A549 (cell line): Measurements from ENCODE around the gene VSIR.

ENCODE experiments used
- CHD2 ChIP-seq: fragments of 150-350 bp; IDR thresholded peaks from 2 replicates; pipeline ENCODE4 v1.6.1; 2014; ENCODE audit warnings: low read length; ENCODE audit not compliant: partially characterized antibody
- HOXB5 ChIP-seq: fragments of 250-450 bp; sonication (Bioruptor Pico); IDR thresholded peaks from 2 replicates; pipeline ENCODE4 v1.5.0; 2020; ENCODE audit warnings: mild to moderate bottlenecking, moderate library complexity
- JUN ChIP-seq, 2 experiments: fragments of >200 bp; sonication (Bioruptor Twin); formaldehyde crosslinking; IDR thresholded peaks; 2 replicates in 1 of 2; 3 replicates in 1 of 2; pipeline ENCODE4 v1.6.1; 2016 to 2017
- NPAS2 ChIP-seq: fragments of 250-450 bp; sonication (Bioruptor Pico); IDR thresholded peaks from 2 replicates; pipeline ENCODE4 v1.8.0; 2022; ENCODE audit warnings: mild to moderate bottlenecking, moderate library complexity, borderline replicate concordance
- POLR2A ChIP-seq: IDR thresholded peaks from 2 replicates; pipeline ENCODE4 v1.6.1; 2012; ENCODE audit warnings: mild to moderate bottlenecking, low read length
- RFX5 ChIP-seq: fragments of 450-650 bp; IDR thresholded peaks from 2 replicates; pipeline ENCODE4 v1.7.1; 2014; ENCODE audit warnings: antibody characterized with exemption, mild to moderate bottlenecking, moderate library complexity
- TF ChIP-seq, protein P1 (sequence below): fragments of >200 bp; sonication (Bioruptor Twin); formaldehyde crosslinking; IDR thresholded peaks from 3 replicates; pipeline ENCODE4 v1.5.1; 2016
- TF ChIP-seq, protein P2 (sequence below): fragments of 250-450 bp; sonication (Bioruptor Pico); IDR thresholded peaks from 2 replicates; pipeline ENCODE4 v1.5.0; 2021; ENCODE audit warnings: mild to moderate bottlenecking, moderate library complexity, borderline replicate concordance

DNA sequence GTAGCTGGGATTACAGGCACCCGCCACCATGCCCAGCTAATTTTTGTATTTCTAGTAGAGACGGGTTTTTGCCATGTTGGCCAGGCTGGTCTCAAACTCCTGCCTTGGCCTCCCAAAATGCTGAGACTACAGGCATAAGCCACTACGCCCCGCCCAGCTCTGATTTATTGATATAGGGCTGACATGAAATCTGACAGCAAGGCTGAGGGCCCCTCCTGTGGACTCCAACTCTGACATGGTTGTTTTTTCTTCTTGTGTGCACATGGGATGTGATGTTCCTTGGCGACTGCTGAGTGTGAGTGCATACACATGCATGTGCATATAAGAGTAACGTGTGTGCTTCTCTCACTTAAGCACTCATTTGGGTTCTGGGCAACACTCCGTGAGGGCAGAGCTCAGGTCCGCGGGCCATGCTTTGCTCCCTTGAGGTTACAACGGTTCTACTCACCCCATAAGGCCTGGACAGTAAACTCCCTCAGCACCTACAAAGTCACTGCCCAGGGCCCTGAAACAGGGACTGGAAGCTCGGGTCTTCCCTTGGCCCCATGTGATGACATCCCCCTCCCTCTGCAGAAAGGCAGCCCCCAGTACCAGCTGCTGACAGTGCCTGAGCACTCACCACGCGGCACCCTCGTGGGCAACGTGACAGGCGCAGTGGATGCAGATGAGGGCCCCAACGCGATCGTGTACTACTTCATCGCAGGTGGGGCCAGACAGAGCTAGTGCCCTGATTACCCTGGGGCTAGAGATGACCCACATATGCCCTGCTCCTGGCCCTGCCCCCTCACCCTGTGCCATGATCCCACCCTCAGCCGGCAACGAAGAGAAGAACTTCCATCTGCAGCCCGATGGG is 33.6 kb upstream of the VSIR start:
- no peak for TF ChIP-seq POLR2A
- no peak for TF ChIP-seq HOXB5 (CRISPR knock-in tag)
- TF ChIP-seq NPAS2, result no peak
- TF ChIP-seq, protein P1, sequence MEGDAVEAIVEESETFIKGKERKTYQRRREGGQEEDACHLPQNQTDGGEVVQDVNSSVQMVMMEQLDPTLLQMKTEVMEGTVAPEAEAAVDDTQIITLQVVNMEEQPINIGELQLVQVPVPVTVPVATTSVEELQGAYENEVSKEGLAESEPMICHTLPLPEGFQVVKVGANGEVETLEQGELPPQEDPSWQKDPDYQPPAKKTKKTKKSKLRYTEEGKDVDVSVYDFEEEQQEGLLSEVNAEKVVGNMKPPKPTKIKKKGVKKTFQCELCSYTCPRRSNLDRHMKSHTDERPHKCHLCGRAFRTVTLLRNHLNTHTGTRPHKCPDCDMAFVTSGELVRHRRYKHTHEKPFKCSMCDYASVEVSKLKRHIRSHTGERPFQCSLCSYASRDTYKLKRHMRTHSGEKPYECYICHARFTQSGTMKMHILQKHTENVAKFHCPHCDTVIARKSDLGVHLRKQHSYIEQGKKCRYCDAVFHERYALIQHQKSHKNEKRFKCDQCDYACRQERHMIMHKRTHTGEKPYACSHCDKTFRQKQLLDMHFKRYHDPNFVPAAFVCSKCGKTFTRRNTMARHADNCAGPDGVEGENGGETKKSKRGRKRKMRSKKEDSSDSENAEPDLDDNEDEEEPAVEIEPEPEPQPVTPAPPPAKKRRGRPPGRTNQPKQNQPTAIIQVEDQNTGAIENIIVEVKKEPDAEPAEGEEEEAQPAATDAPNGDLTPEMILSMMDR, result no peak
- TF ChIP-seq CHD2, result no peak
- TF ChIP-seq, protein P2, sequence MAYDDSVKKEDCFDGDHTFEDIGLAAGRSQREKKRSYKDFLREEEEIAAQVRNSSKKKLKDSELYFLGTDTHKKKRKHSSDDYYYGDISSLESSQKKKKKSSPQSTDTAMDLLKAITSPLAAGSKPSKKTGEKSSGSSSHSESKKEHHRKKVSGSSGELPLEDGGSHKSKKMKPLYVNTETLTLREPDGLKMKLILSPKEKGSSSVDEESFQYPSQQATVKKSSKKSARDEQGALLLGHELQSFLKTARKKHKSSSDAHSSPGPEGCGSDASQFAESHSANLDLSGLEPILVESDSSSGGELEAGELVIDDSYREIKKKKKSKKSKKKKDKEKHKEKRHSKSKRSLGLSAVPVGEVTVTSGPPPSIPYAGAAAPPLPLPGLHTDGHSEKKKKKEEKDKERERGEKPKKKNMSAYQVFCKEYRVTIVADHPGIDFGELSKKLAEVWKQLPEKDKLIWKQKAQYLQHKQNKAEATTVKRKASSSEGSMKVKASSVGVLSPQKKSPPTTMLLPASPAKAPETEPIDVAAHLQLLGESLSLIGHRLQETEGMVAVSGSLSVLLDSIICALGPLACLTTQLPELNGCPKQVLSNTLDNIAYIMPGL (CRISPR knock-in tag), result no peak
- TF ChIP-seq JUN (IDR thresholded peaks at IDR 0.05), result no peak
- no peak for TF ChIP-seq RFX5
